OCI-LY1 (cell line): ENCODE data around the gene TCERG1L.

ENCODE experiments used
- H2AFZ ChIP-seq: fragments of 200-600 bp; sonication (generic), shearing (Covaris generic); 2 replicates; pipeline ENCODE4 v1.6.0; 2014; ENCODE audit warnings: antibody characterized with exemption, mild to moderate bottlenecking, low read length
- H3F3A ChIP-seq: fragments of 200-600 bp; sonication (generic), shearing (Covaris generic); 2 replicates; pipeline ENCODE4 v1.6.0; 2014; ENCODE audit warnings: mild to moderate bottlenecking, antibody characterized with exemption, low read length, moderate library complexity; ENCODE audit not compliant: insufficient read depth
- H3K27ac ChIP-seq: fragments of 200-600 bp; sonication (generic); 2 replicates; pipeline ENCODE4 v1.5.1; 2014; ENCODE audit warnings: low read length, mixed run types, mild to moderate bottlenecking, low read depth; ENCODE audit not compliant: poor library complexity, severe bottlenecking
- H3K27me3 ChIP-seq: fragments of 200-600 bp; sonication (generic); 2 replicates; pipeline ENCODE4 v1.6.0; 2014; ENCODE audit warnings: antibody characterized with exemption, mild to moderate bottlenecking, low read length, moderate library complexity; ENCODE audit not compliant: insufficient read depth
- H3K36me3 ChIP-seq: fragments of 200-600 bp; sonication (generic); 2 replicates; pipeline ENCODE4 v1.6.1; 2014; ENCODE audit warnings: mild to moderate bottlenecking, antibody characterized with exemption, low read length, moderate library complexity, mixed read lengths; ENCODE audit not compliant: insufficient read depth
- H3K4me1 ChIP-seq: fragments of 200-600 bp; sonication (generic); 2 replicates; pipeline ENCODE4 v1.5.1; 2014; ENCODE audit warnings: mild to moderate bottlenecking, low read length, moderate library complexity; ENCODE audit not compliant: insufficient read depth, severe bottlenecking
- H3K4me2 ChIP-seq: fragments of 200-600 bp; sonication (generic), shearing (Covaris generic); 2 replicates; pipeline ENCODE4 v1.6.1; 2014; ENCODE audit warnings: low read length
- H3K4me3 ChIP-seq: fragments of 200-600 bp; sonication (generic); 2 replicates; pipeline ENCODE4 v1.5.1; 2014; ENCODE audit warnings: low read length, low read depth, mild to moderate bottlenecking, mixed read lengths; ENCODE audit not compliant: poor library complexity, severe bottlenecking
- H3K79me2 ChIP-seq: fragments of 200-600 bp; shearing (Covaris generic); 2 replicates; pipeline ENCODE4 v1.6.1; 2016; ENCODE audit warnings: mixed run types, low read length, mixed read lengths; ENCODE audit not compliant: insufficient read depth
- H3K9ac ChIP-seq: fragments of 200-600 bp; sonication (generic), shearing (Covaris generic); 2 replicates; pipeline ENCODE4 v1.6.1; 2014; ENCODE audit warnings: mild to moderate bottlenecking, low read length, mixed read lengths
- H3K9me2 ChIP-seq: fragments of 200-600 bp; sonication (generic), shearing (Covaris generic); 2 replicates; pipeline ENCODE4 v1.6.1; 2014; ENCODE audit warnings: low read depth, mild to moderate bottlenecking, low read length, mixed read lengths
- H3K9me3 ChIP-seq: fragments of 200-600 bp; shearing (Covaris generic); 2 replicates; pipeline ENCODE4 v1.6.1; 2014; ENCODE audit warnings: low read length, mixed read lengths
- H4K20me1 ChIP-seq: fragments of 200-600 bp; sonication (generic), shearing (Covaris generic); 2 replicates; pipeline ENCODE4 v1.6.0; 2016; ENCODE audit warnings: mild to moderate bottlenecking, low read length; ENCODE audit not compliant: insufficient read depth
- EZH2 ChIP-seq: fragments of 200-600 bp; sonication (generic), shearing (Covaris generic); IDR thresholded peaks from 2 replicates; pipeline ENCODE4 v1.8.0; 2017; ENCODE audit warnings: borderline replicate concordance, mixed run types, mild to moderate bottlenecking, antibody characterized with exemption, low read length, moderate library complexity, mixed read lengths
- TF ChIP-seq, protein P1 (sequence below): fragments of 200-600 bp; sonication (generic), shearing (Covaris generic); IDR thresholded peaks from 2 replicates; pipeline ENCODE4 v1.5.1; 2017; ENCODE audit warnings: mild to moderate bottlenecking, antibody characterized with exemption, low read length, moderate library complexity, mixed read lengths

Gene TCERG1L

DNA sequence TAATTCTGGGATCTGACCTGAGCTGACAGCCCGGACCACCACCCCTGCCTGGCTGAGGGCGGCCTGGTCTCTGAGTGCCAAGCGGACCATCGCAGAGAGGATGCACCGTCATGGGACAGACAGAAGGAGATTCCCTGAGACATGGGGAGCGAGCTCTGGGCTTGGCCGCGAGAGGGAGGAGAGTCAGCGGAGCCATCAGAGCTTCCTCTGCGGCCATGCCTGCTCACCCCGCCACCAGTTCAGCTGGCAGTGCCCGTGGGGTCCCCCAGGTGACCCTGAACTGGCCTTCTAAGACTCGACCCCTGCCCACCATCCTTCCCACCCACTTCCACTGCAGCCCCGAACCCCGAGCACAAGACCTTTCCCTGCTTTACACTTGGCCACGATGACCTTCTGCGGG is 152.8 kb downstream of the TCERG1L start:
- no peaks in the 10 kb centered on the region for H3K9me2 ChIP-seq
- no peak overlapping the region for H2AFZ ChIP-seq
- no peak overlapping the region for H3K27ac ChIP-seq

DNA sequence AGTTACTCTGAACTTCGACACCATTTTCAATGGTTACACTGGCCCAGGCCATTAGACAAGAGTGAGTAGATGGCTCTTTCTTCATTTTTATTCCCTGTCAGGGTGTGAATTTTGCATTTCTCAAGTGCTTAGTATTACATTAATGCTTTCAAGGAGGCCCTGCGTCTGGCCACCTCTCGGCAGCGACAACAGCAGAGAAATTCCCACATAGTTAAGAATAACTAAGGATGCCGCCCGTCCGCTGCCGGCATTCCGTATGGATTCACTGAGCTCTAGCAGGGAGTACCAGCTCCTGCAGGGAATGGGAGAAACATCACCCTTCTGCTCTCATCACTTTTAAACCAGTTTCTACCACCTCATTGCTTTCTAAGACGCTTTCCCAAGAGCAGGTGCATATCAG is 153.6 kb downstream of the TCERG1L start:
- H3K9me3 ChIP-seq: no peaks in the 10 kb centered on the region
- no peak overlapping the region for H3K4me2 ChIP-seq
- no peaks in the 10 kb centered on the region for H3K36me3 ChIP-seq

More for the DNA sequence above, 152.8 kb downstream of the TCERG1L start:
- Histone ChIP-seq H3K4me1 (no peaks in the 10 kb centered on the region), H3K36me3 (no peaks in the 10 kb centered on the region), H3K4me2 (no peak overlapping the region), H3K4me3 (no peak overlapping the region), H3K79me2 (no peaks in the 10 kb centered on the region), H3K9me3 (no peaks in the 10 kb centered on the region), H3K27me3 (no peaks in the 10 kb centered on the region), H3F3A (no peaks in the 10 kb centered on the region), H3K9ac (no peak overlapping the region), H4K20me1 (no peaks in the 10 kb centered on the region)
- no peak for TF ChIP-seq EZH2
- TF ChIP-seq, protein P1, sequence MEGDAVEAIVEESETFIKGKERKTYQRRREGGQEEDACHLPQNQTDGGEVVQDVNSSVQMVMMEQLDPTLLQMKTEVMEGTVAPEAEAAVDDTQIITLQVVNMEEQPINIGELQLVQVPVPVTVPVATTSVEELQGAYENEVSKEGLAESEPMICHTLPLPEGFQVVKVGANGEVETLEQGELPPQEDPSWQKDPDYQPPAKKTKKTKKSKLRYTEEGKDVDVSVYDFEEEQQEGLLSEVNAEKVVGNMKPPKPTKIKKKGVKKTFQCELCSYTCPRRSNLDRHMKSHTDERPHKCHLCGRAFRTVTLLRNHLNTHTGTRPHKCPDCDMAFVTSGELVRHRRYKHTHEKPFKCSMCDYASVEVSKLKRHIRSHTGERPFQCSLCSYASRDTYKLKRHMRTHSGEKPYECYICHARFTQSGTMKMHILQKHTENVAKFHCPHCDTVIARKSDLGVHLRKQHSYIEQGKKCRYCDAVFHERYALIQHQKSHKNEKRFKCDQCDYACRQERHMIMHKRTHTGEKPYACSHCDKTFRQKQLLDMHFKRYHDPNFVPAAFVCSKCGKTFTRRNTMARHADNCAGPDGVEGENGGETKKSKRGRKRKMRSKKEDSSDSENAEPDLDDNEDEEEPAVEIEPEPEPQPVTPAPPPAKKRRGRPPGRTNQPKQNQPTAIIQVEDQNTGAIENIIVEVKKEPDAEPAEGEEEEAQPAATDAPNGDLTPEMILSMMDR: no peak

DNA sequence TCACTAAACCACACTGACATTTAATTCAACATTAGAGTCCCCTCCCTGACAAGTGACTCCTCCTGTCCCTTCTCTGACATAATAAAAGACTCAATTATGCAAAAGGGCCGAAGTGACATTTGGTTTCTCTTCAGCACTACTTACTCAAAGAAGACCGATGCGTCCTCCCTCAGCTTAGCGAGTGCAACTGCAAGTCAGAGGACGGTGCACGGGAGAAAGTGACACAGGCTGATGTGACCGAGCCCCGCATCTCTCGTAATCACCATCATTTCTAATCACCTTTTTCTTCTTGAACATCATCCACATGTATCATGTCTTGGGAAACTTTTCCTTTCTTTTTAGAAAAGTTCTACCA is 155.7 kb downstream of the TCERG1L start:
- no peak for TF ChIP-seq EZH2
- TF ChIP-seq, protein P1: no peak
- H3K4me2 ChIP-seq: no peak overlapping the region
- no peak overlapping the region for H3K4me3 ChIP-seq
- no peaks in the 10 kb centered on the region for H3K4me1 ChIP-seq
- H4K20me1 ChIP-seq: no peaks in the 10 kb centered on the region
- no peaks in the 10 kb centered on the region for H3K79me2 ChIP-seq
- H3K9ac ChIP-seq: no peak overlapping the region
- no peak overlapping the region for H2AFZ ChIP-seq
- H3K9me3 ChIP-seq: no peaks in the 10 kb centered on the region
- H3K27me3 ChIP-seq: no peaks in the 10 kb centered on the region
- no peak overlapping the region for H3K27ac ChIP-seq
- H3K9me2 ChIP-seq: no peaks in the 10 kb centered on the region
- no peaks in the 10 kb centered on the region for H3K36me3 ChIP-seq
- no peaks in the 10 kb centered on the region for H3F3A ChIP-seq

More for the DNA sequence above, 153.6 kb downstream of the TCERG1L start:
- H3K9me2 ChIP-seq: no peaks in the 10 kb centered on the region
- no peak overlapping the region for H3K27ac ChIP-seq
- no peak overlapping the region for H3K4me3 ChIP-seq
- H4K20me1 ChIP-seq: no peaks in the 10 kb centered on the region
- H3K4me1 ChIP-seq: no peaks in the 10 kb centered on the region
- H3K79me2 ChIP-seq: no peaks in the 10 kb centered on the region
- no peak overlapping the region for H3K9ac ChIP-seq
- H3F3A ChIP-seq: no peaks in the 10 kb centered on the region
- TF ChIP-seq EZH2: no peak
- TF ChIP-seq, protein P1: no peak
- H3K27me3 ChIP-seq: no peaks in the 10 kb centered on the region
- H2AFZ ChIP-seq: no peak overlapping the region
